ENCODE measurements around the gene ACADM.
"Not testable (repeated sequence)": the region's sequence is repeated elsewhere in the genome, so short reads cannot be mapped to it uniquely, and the experiment has no call there.

DNA sequence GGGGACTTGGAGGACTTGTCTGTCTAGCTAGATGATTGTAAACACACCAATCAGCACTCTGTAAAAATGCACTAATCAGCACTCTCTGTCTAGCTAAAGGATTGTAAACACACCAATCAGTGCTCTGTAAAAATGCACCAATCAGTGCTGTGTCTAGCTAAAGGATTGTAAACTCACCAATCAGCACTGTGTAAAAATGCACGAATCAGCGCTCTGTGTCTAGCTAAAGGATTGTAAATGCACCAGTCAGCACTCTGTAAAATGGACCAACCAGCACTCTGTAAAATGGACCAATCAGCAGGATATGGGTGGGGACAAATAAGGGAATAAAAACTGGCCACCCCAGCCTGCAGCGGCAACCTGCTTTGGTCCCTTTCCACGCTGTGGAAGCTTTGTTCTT, 34.0 kb downstream of the ACADM start:
- not testable (repeated sequence) for TF ChIP-seq CTCF (IDR thresholded peaks at IDR 0.05); ZFX (IDR thresholded peaks at IDR 0.05; ENCODE audit: borderline replicate concordance)
